ENCODE measurements around the gene MYBPC1. TPM values are rescaled to one million over a fixed set of nuclear protein-coding genes. Genes with fewer than 3 reads are reported as not detected.
"Not testable (repeated sequence)": the region's sequence is repeated elsewhere in the genome, so short reads cannot be mapped to it uniquely, and the experiment has no call there.

The MYBPC1 gene
- total RNA-seq, 1 experiment from 2014 or later = not detected

GRCh38 chr12:101655393-101655792, 60.6 kb downstream of the MYBPC1 start:
- DNase-seq = no peak
- ChIA-PET POLR2A (ENCODE audit: unreplicated experiment) (no interaction called here), CTCF (no interaction called here)
- no peaks in the 10 kb centered on the region for H4K20me1 ChIP-seq (ENCODE audit: insufficient read depth)
- no peaks in the 10 kb centered on the region for H3K9me3 ChIP-seq (ENCODE audit: insufficient read depth, low read depth)
- H3K36me3 ChIP-seq (ENCODE audit: low read depth) = no peaks in the 10 kb centered on the region
- H3K27ac ChIP-seq = no peak overlapping the region
- H3K4me1 ChIP-seq (replicated peaks; ENCODE audit: insufficient read depth) = no peaks in the 10 kb centered on the region
- no peaks in the 10 kb centered on the region for H3K79me2 ChIP-seq (ENCODE audit: low read depth)
- no peaks in the 10 kb centered on the region for H3K27me3 ChIP-seq (ENCODE audit: insufficient read depth, low read depth)
- H2AFZ ChIP-seq = no peak overlapping the region
- H3F3A ChIP-seq (ENCODE audit: insufficient read depth, low read depth) = no peaks in the 10 kb centered on the region
- no peaks in the 10 kb centered on the region for H3K9me2 ChIP-seq (ENCODE audit: insufficient read depth)
- no peak for TF ChIP-seq EZH2 (IDR thresholded peaks at IDR 0.05; ENCODE audit: low read depth)
- H3K4me3 ChIP-seq = no peak overlapping the region
- no TSS peak for BruUV-seq (replicated peaks)
- no peak overlapping the region for H3K4me2 ChIP-seq
- intact Hi-C loops (cut with micrococcal nuclease; ENCODE audit: unreplicated experiment) = no loop called here

- CTCF ChIA-PET; intact Hi-C loops (cut with micrococcal nuclease; ENCODE audit: unreplicated experiment): not testable (repeated sequence)
Observed at GRCh38 chr12:101660662-101661061, 65.9 kb downstream of the MYBPC1 start.

GRCh38 chr12:101663298-101663697, 68.5 kb downstream of the MYBPC1 start:
- H3K79me2 ChIP-seq (ENCODE audit: low read depth) = no peaks in the 10 kb centered on the region
- no peaks in the 10 kb centered on the region for H3K9me3 ChIP-seq (ENCODE audit: insufficient read depth, low read depth)
- CTCF ChIA-PET = no interaction called here
- H3K36me3 ChIP-seq (ENCODE audit: low read depth) = no peaks in the 10 kb centered on the region
- H2AFZ ChIP-seq = no peak overlapping the region
- TF ChIP-seq EZH2 (IDR thresholded peaks at IDR 0.05; ENCODE audit: low read depth) (no peak), CTCF (conservative IDR thresholded peaks at IDR 0.05) (no peak)
- no peaks in the 10 kb centered on the region for H3K9me2 ChIP-seq (ENCODE audit: insufficient read depth)
- H3K27me3 ChIP-seq (ENCODE audit: insufficient read depth, low read depth) = no peaks in the 10 kb centered on the region
- DNase-seq = no peak
- POLR2A ChIA-PET (ENCODE audit: unreplicated experiment) = no interaction called here
- H3K4me3 ChIP-seq = no peak overlapping the region
- no peaks in the 10 kb centered on the region for H3K4me1 ChIP-seq (replicated peaks; ENCODE audit: insufficient read depth)
- no peak overlapping the region for H3K4me2 ChIP-seq
- intact Hi-C loops (cut with micrococcal nuclease; ENCODE audit: unreplicated experiment) = no loop called here
- no peak overlapping the region for H3K27ac ChIP-seq
- H4K20me1 ChIP-seq (ENCODE audit: insufficient read depth) = no peaks in the 10 kb centered on the region
- BruUV-seq (replicated peaks) = no TSS peak
- H3F3A ChIP-seq (ENCODE audit: insufficient read depth, low read depth) = no peaks in the 10 kb centered on the region

More at GRCh38 chr12:101660662-101661061, 65.9 kb downstream of the MYBPC1 start:
- H3K9me3 ChIP-seq (ENCODE audit: insufficient read depth, low read depth); POLR2A ChIA-PET (ENCODE audit: unreplicated experiment); BruUV-seq (replicated peaks); H3K36me3 ChIP-seq (ENCODE audit: low read depth); H3K27me3 ChIP-seq (ENCODE audit: insufficient read depth, low read depth); H3K4me2 ChIP-seq; H3K27ac ChIP-seq; DNase-seq; H3K79me2 ChIP-seq (ENCODE audit: low read depth); H3F3A ChIP-seq (ENCODE audit: insufficient read depth, low read depth); H4K20me1 ChIP-seq (ENCODE audit: insufficient read depth); H3K9me2 ChIP-seq (ENCODE audit: insufficient read depth); H2AFZ ChIP-seq; H3K4me1 ChIP-seq (replicated peaks; ENCODE audit: insufficient read depth); H3K4me3 ChIP-seq: not testable (repeated sequence)

GRCh38 chr12:101664992-101665391, 70.2 kb downstream of the MYBPC1 start:
- Histone ChIP-seq H3K4me1 (replicated peaks; ENCODE audit: insufficient read depth) (no peaks in the 10 kb centered on the region), H3K27me3 (ENCODE audit: insufficient read depth, low read depth) (no peaks in the 10 kb centered on the region), H4K20me1 (ENCODE audit: insufficient read depth) (no peaks in the 10 kb centered on the region), H3K79me2 (ENCODE audit: low read depth) (no peaks in the 10 kb centered on the region), H3K4me2 (no peak overlapping the region), H3F3A (ENCODE audit: insufficient read depth, low read depth) (no peaks in the 10 kb centered on the region), H3K9me3 (ENCODE audit: insufficient read depth, low read depth) (no peaks in the 10 kb centered on the region), H2AFZ (no peak overlapping the region), H3K9me2 (ENCODE audit: insufficient read depth) (no peaks in the 10 kb centered on the region), H3K4me3 (no peak overlapping the region), H3K36me3 (ENCODE audit: low read depth) (no peaks in the 10 kb centered on the region), H3K27ac (no peak overlapping the region)
- TF ChIP-seq EZH2 (IDR thresholded peaks at IDR 0.05; ENCODE audit: low read depth) (no peak), CTCF (conservative IDR thresholded peaks at IDR 0.05) (no peak)
- intact Hi-C loops (cut with micrococcal nuclease; ENCODE audit: unreplicated experiment) = no loop called here
- BruUV-seq (replicated peaks) = no TSS peak
- CTCF ChIA-PET = no interaction called here
- POLR2A ChIA-PET (ENCODE audit: unreplicated experiment) = no interaction called here
- DNase-seq = no peak
